ENCODE results near the gene GPR173. TPM values are rescaled to one million over a fixed set of nuclear protein-coding genes. Genes with fewer than 3 reads are reported as not detected.
A peak's percentile ranks its signal among the peaks of the same experiment; 100 is the strongest.

GPR173 gene
- total and polyA plus RNA-seq, 9 of the 15 experiments (the other 6 are each of a cell fraction or from before 2014, with no cell fraction given) = 0.01 TPM; not detected in 8

GRCh38 chrX:53093748-53094581 is 45.4 kb downstream of the GPR173 start, which contains the start of gene KANTR (continued):
- TF ChIP-seq DEAF1 (CRISPR knock-in tag; IDR thresholded peaks at IDR 0.05) = no peak
- no peak for TF ChIP-seq ZNF165 (CRISPR knock-in tag; IDR thresholded peaks at IDR 0.05; ENCODE audit: borderline replicate concordance)
- no peak for TF ChIP-seq ZNF740 (CRISPR knock-in tag; IDR thresholded peaks at IDR 0.05)
- TF ChIP-seq ZNF740 (tag; IDR thresholded peaks at IDR 0.05) = no peak
- TF ChIP-seq ZNF445 (CRISPR knock-in tag; IDR thresholded peaks at IDR 0.05; ENCODE audit: low read depth) = no peak
- TF ChIP-seq IRF9 (tag; IDR thresholded peaks at IDR 0.05) = no peak
- TF ChIP-seq POU5F1 (IDR thresholded peaks at IDR 0.05; ENCODE audit: borderline replicate concordance, low read depth, low read length, partially characterized antibody) = no peak
- TF ChIP-seq ZNF668 (CRISPR knock-in tag; IDR thresholded peaks at IDR 0.05) = no peak
- no peak for TF ChIP-seq ZNF12 (CRISPR knock-in tag; IDR thresholded peaks at IDR 0.05)
- TF ChIP-seq HNRNPL (IDR thresholded peaks at IDR 0.05; ENCODE audit: low read depth, low read length) = no peak
- no peak for TF ChIP-seq ETV5 (CRISPR knock-in tag; IDR thresholded peaks at IDR 0.05; ENCODE audit: low read depth)
- TF ChIP-seq SAFB (IDR thresholded peaks at IDR 0.05; ENCODE audit: borderline replicate concordance, low read depth, low read length) = no peak
- TF ChIP-seq TFE3 (CRISPR knock-in tag; IDR thresholded peaks at IDR 0.05) = peak; percentile 69; the same call in 1 of the 2 replicates
- TF ChIP-seq ZNF146 (CRISPR knock-in tag; IDR thresholded peaks at IDR 0.05; ENCODE audit: unreplicated experiment) = no peak
- no peak for TF ChIP-seq ZNF134 (CRISPR knock-in tag; conservative IDR thresholded peaks at IDR 0.05)
- TF ChIP-seq PREB (CRISPR knock-in tag; IDR thresholded peaks at IDR 0.05) = no peak
- TF ChIP-seq TRIM25 (IDR thresholded peaks at IDR 0.05; ENCODE audit: borderline replicate concordance) = no peak
- no peak for TF ChIP-seq ZKSCAN8 (CRISPR knock-in tag; IDR thresholded peaks at IDR 0.05)

Data from K562 (cell line).